Neural progenitor cell (in vitro differentiated cells): ENCODE measurements around the gene PNPLA7.

Experiments used
- EZH2 ChIP-seq: fragments of 200-600 bp; sonication (generic); IDR thresholded peaks from 2 replicates; pipeline ENCODE4 v1.6.1; 2017; ENCODE audit warnings: antibody characterized with exemption, mild to moderate bottlenecking, moderate library complexity
- EZH2phosphoT487 ChIP-seq: fragments of 200-600 bp; sonication (generic); IDR thresholded peaks from 2 replicates; pipeline ENCODE4 v1.6.1; 2017; ENCODE audit warnings: antibody characterized with exemption
- TF ChIP-seq, protein P1 (sequence below): fragments of 200-600 bp; sonication (generic); IDR thresholded peaks from 2 replicates; pipeline ENCODE4 v1.5.1; 2017; ENCODE audit warnings: antibody characterized with exemption, mild to moderate bottlenecking

DNA sequence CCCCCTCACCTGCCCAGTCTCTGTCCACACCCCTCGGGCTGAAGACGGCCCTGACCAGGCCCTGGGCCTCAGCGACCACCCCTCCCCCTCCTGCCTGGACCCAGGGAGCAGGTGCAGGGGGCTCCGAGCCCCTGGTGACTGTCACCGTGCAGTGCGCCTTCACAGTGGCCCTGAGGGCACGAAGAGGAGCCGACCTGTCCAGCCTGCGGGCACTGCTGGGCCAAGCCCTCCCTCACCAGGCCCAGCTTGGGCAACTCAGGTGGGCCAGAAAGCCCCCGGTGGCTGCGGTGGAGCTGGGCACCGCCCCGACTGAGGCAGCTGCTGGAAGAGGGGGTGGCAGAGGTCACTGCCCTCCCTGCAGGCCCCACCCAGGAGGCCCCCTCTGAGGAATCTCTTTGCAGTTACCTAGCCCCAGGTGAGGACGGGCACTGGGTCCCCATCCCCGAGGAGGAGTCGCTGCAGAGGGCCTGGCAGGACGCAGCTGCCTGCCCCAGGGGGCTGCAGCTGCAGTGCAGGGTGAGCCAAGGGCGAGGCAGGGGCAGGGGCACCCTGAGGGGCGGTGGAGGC is 116.8 kb downstream of the PNPLA7 start:
- TF ChIP-seq EZH2: no peak
- TF ChIP-seq, protein P1, sequence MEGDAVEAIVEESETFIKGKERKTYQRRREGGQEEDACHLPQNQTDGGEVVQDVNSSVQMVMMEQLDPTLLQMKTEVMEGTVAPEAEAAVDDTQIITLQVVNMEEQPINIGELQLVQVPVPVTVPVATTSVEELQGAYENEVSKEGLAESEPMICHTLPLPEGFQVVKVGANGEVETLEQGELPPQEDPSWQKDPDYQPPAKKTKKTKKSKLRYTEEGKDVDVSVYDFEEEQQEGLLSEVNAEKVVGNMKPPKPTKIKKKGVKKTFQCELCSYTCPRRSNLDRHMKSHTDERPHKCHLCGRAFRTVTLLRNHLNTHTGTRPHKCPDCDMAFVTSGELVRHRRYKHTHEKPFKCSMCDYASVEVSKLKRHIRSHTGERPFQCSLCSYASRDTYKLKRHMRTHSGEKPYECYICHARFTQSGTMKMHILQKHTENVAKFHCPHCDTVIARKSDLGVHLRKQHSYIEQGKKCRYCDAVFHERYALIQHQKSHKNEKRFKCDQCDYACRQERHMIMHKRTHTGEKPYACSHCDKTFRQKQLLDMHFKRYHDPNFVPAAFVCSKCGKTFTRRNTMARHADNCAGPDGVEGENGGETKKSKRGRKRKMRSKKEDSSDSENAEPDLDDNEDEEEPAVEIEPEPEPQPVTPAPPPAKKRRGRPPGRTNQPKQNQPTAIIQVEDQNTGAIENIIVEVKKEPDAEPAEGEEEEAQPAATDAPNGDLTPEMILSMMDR: no peak
- no peak for TF ChIP-seq EZH2phosphoT487
